GM10266 (cell line): Measurements from ENCODE around the gene PPP1R1A.

Experiments used
- DNase-seq: peaks from one replicate; pipeline ENCODE4 v3.0.0; 2012; ENCODE audit errors: extremely low spot score
- TF ChIP-seq, protein P1 (sequence below): IDR thresholded peaks from 2 replicates; pipeline ENCODE4 v1.5.1; 2012; ENCODE audit warnings: mild to moderate bottlenecking, low read depth; ENCODE audit not compliant: control insufficient read depth, insufficient read depth; ENCODE audit errors: missing control alignments

Gene PPP1R1A

DNA sequence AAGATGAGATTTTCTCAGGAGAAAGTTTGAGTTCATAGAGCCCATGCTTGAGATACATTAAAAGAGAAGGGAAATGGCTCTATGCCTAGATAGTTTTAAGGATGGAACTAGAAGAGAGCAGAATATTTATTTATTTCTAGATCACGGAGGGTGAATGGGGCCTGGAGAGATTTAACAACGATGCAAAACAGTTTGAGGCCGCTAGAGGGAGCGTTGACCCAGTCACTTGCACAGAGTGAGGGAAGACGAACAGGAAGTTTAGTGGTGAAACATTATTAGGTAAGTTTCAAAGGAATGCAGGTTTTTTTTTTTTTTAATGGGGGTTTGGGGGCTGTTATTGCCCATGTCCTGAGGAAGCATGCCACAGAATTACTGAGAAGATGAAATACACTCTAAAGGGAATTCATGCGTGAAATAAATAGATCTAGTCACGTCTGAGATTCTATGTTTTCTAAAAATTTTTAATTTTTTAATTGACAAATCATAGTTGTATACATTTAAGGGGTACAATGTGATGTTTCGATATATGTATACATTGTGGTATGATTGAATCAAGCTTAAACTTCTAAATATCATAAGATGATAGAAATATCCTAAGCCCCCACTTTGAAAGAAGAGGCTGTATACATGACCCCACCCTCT is 14.8 kb upstream of the PPP1R1A start:
- DNase-seq: peak; percentile 76
- TF ChIP-seq, protein P1, sequence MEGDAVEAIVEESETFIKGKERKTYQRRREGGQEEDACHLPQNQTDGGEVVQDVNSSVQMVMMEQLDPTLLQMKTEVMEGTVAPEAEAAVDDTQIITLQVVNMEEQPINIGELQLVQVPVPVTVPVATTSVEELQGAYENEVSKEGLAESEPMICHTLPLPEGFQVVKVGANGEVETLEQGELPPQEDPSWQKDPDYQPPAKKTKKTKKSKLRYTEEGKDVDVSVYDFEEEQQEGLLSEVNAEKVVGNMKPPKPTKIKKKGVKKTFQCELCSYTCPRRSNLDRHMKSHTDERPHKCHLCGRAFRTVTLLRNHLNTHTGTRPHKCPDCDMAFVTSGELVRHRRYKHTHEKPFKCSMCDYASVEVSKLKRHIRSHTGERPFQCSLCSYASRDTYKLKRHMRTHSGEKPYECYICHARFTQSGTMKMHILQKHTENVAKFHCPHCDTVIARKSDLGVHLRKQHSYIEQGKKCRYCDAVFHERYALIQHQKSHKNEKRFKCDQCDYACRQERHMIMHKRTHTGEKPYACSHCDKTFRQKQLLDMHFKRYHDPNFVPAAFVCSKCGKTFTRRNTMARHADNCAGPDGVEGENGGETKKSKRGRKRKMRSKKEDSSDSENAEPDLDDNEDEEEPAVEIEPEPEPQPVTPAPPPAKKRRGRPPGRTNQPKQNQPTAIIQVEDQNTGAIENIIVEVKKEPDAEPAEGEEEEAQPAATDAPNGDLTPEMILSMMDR: peak; percentile 83

DNA sequence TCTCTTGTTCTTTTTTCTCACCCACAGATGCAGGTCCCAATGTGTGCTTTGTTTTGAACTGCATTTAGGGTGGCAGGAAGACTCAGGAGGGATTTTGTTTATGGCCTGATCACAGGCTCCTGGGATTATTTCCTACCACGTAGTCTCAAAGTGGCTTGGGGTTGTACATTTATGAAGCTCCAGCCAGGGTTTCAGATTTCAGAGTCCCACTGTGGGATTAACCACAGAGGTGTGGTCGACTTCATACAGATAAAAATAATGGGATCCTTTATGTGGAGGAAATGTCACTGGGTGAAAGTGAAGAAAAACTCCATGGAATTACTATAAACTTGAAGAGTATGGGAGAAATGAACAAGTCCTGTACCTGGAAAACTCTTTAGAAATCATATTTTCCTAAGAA is 14.2 kb upstream of the PPP1R1A start:
- no peak for DNase-seq
- TF ChIP-seq, protein P1: no peak

DNA sequence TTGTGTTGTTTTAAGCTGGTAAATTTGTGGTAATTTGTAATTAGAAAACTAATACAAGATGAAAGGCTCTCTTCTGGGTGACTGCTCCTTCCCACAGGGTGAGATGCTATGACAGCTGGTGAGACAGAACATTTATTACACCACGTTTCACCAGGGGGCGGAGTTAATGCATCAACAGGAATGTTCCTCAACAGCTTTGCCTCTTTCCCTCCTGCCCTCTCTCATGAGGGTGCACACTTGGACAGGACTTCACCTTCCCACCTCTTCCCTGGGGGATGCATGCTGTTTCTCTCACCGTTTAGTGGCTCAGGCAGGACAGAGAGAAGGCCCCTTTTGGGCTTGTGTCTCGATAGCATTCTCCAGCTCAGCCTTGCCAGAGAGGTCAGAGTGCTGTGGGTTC is 13.4 kb upstream of the PPP1R1A start:
- no peak for DNase-seq
- TF ChIP-seq, protein P1: no peak

DNA sequence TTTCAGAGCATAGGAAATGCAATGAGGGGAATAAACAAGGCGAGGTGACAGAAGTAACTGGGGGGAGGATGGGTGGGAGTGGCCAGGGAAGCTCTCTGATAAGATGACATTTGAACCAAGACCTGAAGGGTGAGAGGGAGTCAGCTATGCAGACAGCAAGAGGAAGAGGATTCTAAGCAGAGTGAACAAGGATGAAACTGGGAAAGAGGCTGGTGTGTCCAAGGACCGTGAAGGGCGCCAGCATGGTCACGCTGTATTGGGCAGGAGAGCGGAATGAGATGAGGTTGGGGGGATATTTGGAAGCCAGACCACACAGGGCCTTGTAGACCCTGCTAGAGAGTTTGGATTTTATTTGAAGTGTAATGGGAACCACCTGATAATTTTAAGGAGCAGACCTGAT is 10.5 kb upstream of the PPP1R1A start:
- DNase-seq: no peak

DNA sequence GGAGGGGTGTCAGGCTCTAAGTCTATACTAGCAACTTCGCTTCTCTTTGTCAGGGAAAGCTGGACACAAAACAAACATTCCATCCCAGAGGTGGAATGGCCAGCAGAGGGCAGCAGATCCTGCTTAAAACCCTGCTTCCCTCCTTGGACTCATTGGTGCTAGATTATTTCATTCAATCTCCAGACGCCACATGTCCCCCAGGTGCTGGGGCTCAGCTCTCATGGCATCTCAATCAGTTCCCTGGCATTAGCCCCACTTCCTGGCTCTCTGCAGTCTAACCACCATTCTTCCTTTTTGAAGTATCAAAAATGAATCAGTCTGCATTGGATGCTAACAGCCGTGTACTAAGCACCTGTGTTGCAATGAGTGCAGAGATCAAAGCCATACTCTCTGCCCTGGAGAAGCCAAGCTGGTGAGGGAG is 8.1 kb upstream of the PPP1R1A start:
- peak; percentile 65 for DNase-seq
- TF ChIP-seq, protein P1: peak; percentile 83

More for the DNA sequence above, 10.5 kb upstream of the PPP1R1A start:
- TF ChIP-seq, protein P1: no peak

DNA sequence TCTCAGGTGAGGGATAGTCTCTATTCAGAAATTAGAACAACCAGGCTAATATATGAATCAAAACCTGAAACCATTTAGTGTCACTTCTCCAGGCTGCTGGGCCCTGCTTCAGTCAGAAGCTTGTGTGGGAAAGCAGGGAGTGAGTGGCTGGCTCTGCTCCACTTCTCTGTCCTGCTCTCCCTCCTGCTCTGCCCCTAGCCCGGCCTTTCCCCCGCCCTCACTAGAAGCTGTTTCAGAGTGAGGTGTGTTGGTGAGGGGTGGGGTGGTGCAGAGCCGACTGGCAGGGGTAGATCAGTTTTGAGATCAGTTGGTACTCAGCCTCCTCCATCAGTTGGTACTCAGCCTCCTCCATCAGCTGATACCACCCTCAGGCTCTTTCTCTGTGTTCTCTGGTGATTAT is 7.0 kb upstream of the PPP1R1A start:
- DNase-seq: no peak
- TF ChIP-seq, protein P1: no peak

DNA sequence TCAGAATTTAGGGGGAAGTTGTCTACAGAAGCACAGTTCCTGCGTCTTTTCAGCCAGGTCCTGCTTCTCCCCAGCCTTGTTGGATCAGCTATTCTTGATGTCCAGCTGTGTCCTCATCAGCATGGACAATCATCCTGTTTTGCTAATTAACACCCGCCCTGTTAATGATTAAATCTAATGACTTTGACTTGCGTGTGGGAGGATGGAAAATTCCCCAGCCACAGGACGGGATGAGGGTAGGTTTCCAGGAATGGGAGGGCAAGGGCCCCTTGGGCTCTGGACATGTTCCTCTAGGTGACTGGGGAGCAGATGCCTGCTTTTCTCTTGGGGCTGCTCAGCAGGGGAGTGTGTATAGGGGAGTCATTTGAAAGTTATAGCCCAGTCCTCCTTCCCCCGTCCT is 5.3 kb upstream of the PPP1R1A start:
- no peak for DNase-seq
- TF ChIP-seq, protein P1: no peak
